ENCODE data around the gene PGAP6. TPM values are rescaled to one million over a fixed set of nuclear protein-coding genes. Genes with fewer than 3 reads are reported as not detected.

The PGAP6 gene
- 50.9 and 88.8 TPM in 2 replicates for total RNA-seq

GRCh38 chr16:381789-382717 lies at the start of gene PGAP6:
TSS of gene PGAP6 (minus strand) at chr16:381978. CDS start at chr16:381821, 157 bp downstream.

GRCh38 chr16:425082-425718 lies 43.4 kb upstream of the PGAP6 start, which contains the start of gene RAB11FIP3:
TSS of gene RAB11FIP3 (plus strand) at chr16:425649. CDS start at chr16:426007, 358 bp downstream.

DNA sequence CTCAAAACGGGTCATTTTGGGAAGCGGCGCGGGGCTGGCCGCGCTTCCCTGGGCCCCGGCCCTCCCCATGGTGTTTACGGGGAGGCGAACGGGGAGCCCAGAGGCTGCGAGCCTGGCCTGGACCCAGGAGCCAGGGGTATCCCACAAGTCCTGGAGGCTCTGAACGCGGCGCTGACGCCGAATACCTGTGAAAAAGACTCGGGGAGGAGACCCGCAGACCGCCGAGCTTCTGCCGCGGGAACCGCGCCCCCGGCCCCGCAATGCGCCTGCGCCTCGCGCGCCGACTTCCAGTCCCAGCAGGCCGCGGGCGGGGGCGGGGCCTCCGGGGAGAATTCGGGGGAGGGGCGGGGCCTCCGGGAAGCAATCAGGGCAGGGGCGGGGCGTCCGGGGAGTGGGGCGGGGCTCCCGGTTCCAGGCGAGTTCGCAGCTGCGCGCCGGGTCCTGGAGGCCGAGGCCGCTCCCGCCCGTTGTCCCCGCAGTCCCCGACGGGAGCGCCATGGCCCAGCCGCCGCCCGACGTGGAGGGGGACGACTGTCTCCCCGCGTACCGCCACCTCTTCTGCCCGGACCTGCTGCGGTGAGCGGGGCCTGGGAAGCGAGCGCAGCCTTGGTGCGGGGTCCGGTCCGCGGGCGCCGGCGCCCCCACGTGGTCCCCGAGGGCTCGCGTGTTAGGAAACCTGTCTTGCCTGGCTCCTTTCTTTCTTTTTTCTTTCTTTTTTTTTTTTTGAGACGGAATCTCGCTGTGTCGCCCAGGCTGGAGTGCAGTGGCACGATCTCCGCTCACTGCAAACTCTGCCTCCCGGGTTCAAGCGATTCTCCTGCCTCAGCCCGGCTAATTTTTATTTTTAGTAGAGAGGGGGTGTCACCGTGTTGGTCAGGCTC lies 19.9 kb upstream of the PGAP6 start, which contains the start of gene DECR2:
DECR2 (plus strand) TSS at position 418 of the 881 bp plus-strand sequence; CDS start at position 497, 79 bp downstream.

GRCh38 chr16:397135-397661 lies 15.4 kb upstream of the PGAP6 start, which contains the start of gene NME4:
TSS of gene NME4 (plus strand) at chr16:397199. CDS start at chr16:397223, 24 bp downstream.

DNA sequence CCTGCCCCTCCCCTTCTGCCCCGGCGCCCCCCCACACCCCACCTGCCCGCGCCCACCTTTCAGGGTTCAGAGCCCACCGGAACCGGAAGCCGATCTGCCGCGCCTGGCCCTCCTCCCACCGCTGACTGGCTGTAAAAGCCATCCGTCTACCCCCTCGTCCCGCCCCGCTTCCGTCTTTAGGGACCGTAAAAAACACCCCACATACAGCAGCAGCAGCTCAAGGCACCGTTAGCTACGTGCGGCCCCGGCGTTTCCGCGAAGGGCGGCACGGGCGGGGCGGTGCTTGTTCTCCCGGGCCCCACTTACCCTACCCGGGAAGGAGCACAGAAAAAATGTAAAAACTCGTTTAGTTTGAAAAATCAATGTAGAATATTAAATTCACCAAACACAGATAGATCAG lies 11.3 kb downstream of the PGAP6 start, which contains the start of gene MRPL28:
MRPL28 (minus strand) TSS at position 96 of the 400 bp plus-strand sequence. CDS start 320 bp downstream, outside the sequence.

GRCh38 chr16:352547-353403 lies 29.0 kb downstream of the PGAP6 start, which contains the start of gene AXIN1:
TSS of gene AXIN1 (minus strand) at chr16:352723. CDS start at chr16:347025, 5,698 bp downstream.

Other genes starting within 250 kb of the PGAP6 start
- 20.5 and 22.4 TPM in 2 replicates for gene NPRL3, start 243.3 kb downstream of the PGAP6 start, total RNA-seq
- gene HBZ, start 229.3 kb downstream of the PGAP6 start, total RNA-seq, result not detected in 2 replicates
- not detected in 2 replicates for gene HBM, start 216.0 kb downstream of the PGAP6 start, total RNA-seq
- gene HBA2, start 209.1 kb downstream of the PGAP6 start, total RNA-seq, result 0.44 and 0.83 TPM in 2 replicates
- not detected in 2 replicates for gene HBA1, start 205.3 kb downstream of the PGAP6 start, total RNA-seq
- gene HBQ1, start 201.5 kb downstream of the PGAP6 start, total RNA-seq, result not detected in 2 replicates
- gene LUC7L, start 152.5 kb downstream of the PGAP6 start, total RNA-seq, result 33.6 and 48.4 TPM in 2 replicates
- gene FAM234A, start 147.2 kb downstream of the PGAP6 start, total RNA-seq, result 66.8 and 71.5 TPM in 2 replicates
- gene RGS11, start 106.0 kb downstream of the PGAP6 start, total RNA-seq, result 1.9 and 10.6 TPM in 2 replicates
- 0.73 and 0.99 TPM in 2 replicates for gene ARHGDIG, start 101.4 kb downstream of the PGAP6 start, total RNA-seq
- not detected in 2 replicates for gene PDIA2, start 98.8 kb downstream of the PGAP6 start, total RNA-seq
- gene AXIN1, start 29.3 kb downstream of the PGAP6 start, total RNA-seq, result 15.4 and 29.3 TPM in 2 replicates
- gene MRPL28, start 11.4 kb downstream of the PGAP6 start, total RNA-seq, result 75.9 and 105 TPM in 2 replicates
- gene NME4, start 15.2 kb upstream of the PGAP6 start, total RNA-seq, result 56.7 and 109 TPM in 2 replicates
- gene DECR2, start 19.9 kb upstream of the PGAP6 start, total RNA-seq, result 17.9 and 43.8 TPM in 2 replicates
- 20.8 and 30.6 TPM in 2 replicates for gene RAB11FIP3, start 43.7 kb upstream of the PGAP6 start, total RNA-seq
- gene CAPN15, start 145.7 kb upstream of the PGAP6 start, total RNA-seq, result 33.5 and 52.9 TPM in 2 replicates
- gene PRR35, start 178.4 kb upstream of the PGAP6 start, total RNA-seq, result not detected in 2 replicates
- gene NHLRC4, start 185.0 kb upstream of the PGAP6 start, total RNA-seq, result 3.1 and 4.7 TPM in 2 replicates
- 32.3 and 38.7 TPM in 2 replicates for gene PIGQ, start 188.0 kb upstream of the PGAP6 start, total RNA-seq
- gene RAB40C, start 208.1 kb upstream of the PGAP6 start, total RNA-seq, result 13.2 and 17.4 TPM in 2 replicates
- gene WFIKKN1, start 249.0 kb upstream of the PGAP6 start, total RNA-seq, result 0.29 and 0.50 TPM in 2 replicates